Keratinocyte (primary cell): ENCODE results near the gene NOX4. TPM values are rescaled to one million over a fixed set of nuclear protein-coding genes. Genes with fewer than 3 reads are reported as not detected.

Source experiments
- DNase-seq: peaks from one replicate; pipeline ENCODE4 v3.0.0-alpha.2; 2011; ENCODE audit warnings: low read depth, missing footprints, low spot score
- FAIRE-seq: peaks from 2 replicates; lab custom pipeline; 2011; peaks lifted over from hg19 to GRCh38; lab: Jason Lieb, UNC
- H2AFZ ChIP-seq: 2 replicates; pipeline ENCODE4 v1.6.0; 2012; ENCODE audit warnings: low read length, control low read depth, inconsistent platforms; ENCODE audit not compliant: control insufficient read depth
- H3K27ac ChIP-seq: 2 replicates; pipeline ENCODE4 v1.5.1; 2011; ENCODE audit warnings: low read length; ENCODE audit not compliant: control insufficient read depth, insufficient read depth
- H3K27me3 ChIP-seq: 3 replicates; pipeline ENCODE4 v1.6.0; 2011; ENCODE audit warnings: low read length; ENCODE audit not compliant: control insufficient read depth, insufficient read depth; ENCODE audit errors: extremely low read depth
- H3K36me3 ChIP-seq, 2 experiments: 2 replicates in 1 of 2; 3 replicates in 1 of 2; pipeline ENCODE4 v1.5.1; 2011; ENCODE audit warnings: low read length in 2 of 2, mild to moderate bottlenecking in 1 of 2; ENCODE audit not compliant: control insufficient read depth in 2 of 2, insufficient read depth in 2 of 2; ENCODE audit errors: extremely low read depth in 1 of 2
- H3K4me1 ChIP-seq: 3 replicates; pipeline ENCODE4 v1.5.1; 2011; ENCODE audit warnings: low read length; ENCODE audit not compliant: control insufficient read depth, insufficient read depth; ENCODE audit errors: extremely low read depth
- H3K4me2 ChIP-seq: 3 replicates; pipeline ENCODE4 v1.6.0; 2011; ENCODE audit warnings: low read depth, low read length; ENCODE audit not compliant: control insufficient read depth, insufficient read depth; ENCODE audit errors: extremely low read depth
- H3K4me3 ChIP-seq, 3 experiments: fragments of 200-600 bp in 1 of 3; sonication (generic) in 1 of 3; 2 replicates in 2 of 3; 3 replicates in 1 of 3; pipeline ENCODE4 v1.5.1; 2011 to 2016; ENCODE audit warnings: low read length in 3 of 3, mild to moderate bottlenecking in 3 of 3, control low read depth in 2 of 3, inconsistent platforms in 1 of 3, low read depth in 1 of 3, mixed read lengths in 1 of 3, mixed run types in 1 of 3, moderate library complexity in 1 of 3; ENCODE audit not compliant: control insufficient read depth in 2 of 3, insufficient read depth in 2 of 3; ENCODE audit errors: extremely low read depth in 1 of 3
- H3K79me2 ChIP-seq: 2 replicates; pipeline ENCODE4 v1.6.0; 2012; ENCODE audit warnings: low read length; ENCODE audit not compliant: control insufficient read depth, insufficient read depth
- H3K9ac ChIP-seq: 3 replicates; pipeline ENCODE4 v1.6.0; 2011; ENCODE audit warnings: low read length; ENCODE audit not compliant: control insufficient read depth, insufficient read depth; ENCODE audit errors: extremely low read depth
- H3K9me1 ChIP-seq: 3 replicates; pipeline ENCODE4 v1.6.0; 2011; ENCODE audit warnings: low read length; ENCODE audit not compliant: control insufficient read depth, insufficient read depth; ENCODE audit errors: extremely low read depth
- H3K9me3 ChIP-seq: 2 replicates; pipeline ENCODE4 v1.5.1; 2012; ENCODE audit warnings: low read depth, low read length; ENCODE audit not compliant: control insufficient read depth
- H4K20me1 ChIP-seq: 3 replicates; pipeline ENCODE4 v1.6.0; 2011; ENCODE audit warnings: low read length; ENCODE audit not compliant: control insufficient read depth, insufficient read depth; ENCODE audit errors: extremely low read depth
- CTCF ChIP-seq, 3 experiments: IDR thresholded peaks in 1 of 3; conservative IDR thresholded peaks in 1 of 3; optimal IDR thresholded peaks in 1 of 3; 2 replicates in 2 of 3; 3 replicates in 1 of 3; pipeline versions ENCODE3 to v1.5.1; 2011; ENCODE audit warnings: low read length in 3 of 3, mild to moderate bottlenecking in 3 of 3, moderate library complexity in 2 of 3, control low read depth in 1 of 3, inconsistent platforms in 1 of 3; ENCODE audit not compliant: insufficient read depth in 2 of 3; ENCODE audit errors: extremely low read depth in 1 of 3
- EZH2 ChIP-seq: IDR thresholded peaks from one replicate; pipeline ENCODE4 v1.6.1; 2012; ENCODE audit warnings: inconsistent platforms, mild to moderate bottlenecking, low read length, moderate library complexity
- dilution Hi-C: fragments of 300-500 bp; cut with MboI; formaldehyde crosslinking; loops from one replicate; pipeline ENCODE4 v1.7.0; 2020; ENCODE audit warnings: low sequenced_read_pairs; ENCODE audit not compliant: extremely low pct_ligation_motif_present
- polyA plus RNA-seq, 5 experiments: library from polyadenylated mRNA; depleted of rRNA in 3 of 5; stranded (reverse) in 3 of 5; stranded (forward) in 1 of 5; unstranded in 1 of 5; fragments of >200 nt; gene quantifications; 1 replicate in 1 of 5; 2 replicates in 3 of 5; 3 replicates in 1 of 5; pipeline versions ENCODE4 v1.2.1 to v1.2.3, GENCODE V29; 2011 to 2012; ENCODE audit warnings: missing spikeins in 2 of 5, low read depth in 1 of 5, low replicate concordance in 1 of 5

The NOX4 gene
- polyA plus RNA-seq, 1 donor (not counting 4 experiments of a cell fraction or from before 2014, with no cell fraction given): not detected

GRCh38 chr11:89457190-89457589 is 34.0 kb downstream of the NOX4 start:
- no peak overlapping the region for H3K4me3 ChIP-seq
- H3K27me3 ChIP-seq: no peaks in the 10 kb centered on the region
- H3K9me1 ChIP-seq: no peaks in the 10 kb centered on the region
- no peak overlapping the region for H3K9ac ChIP-seq
- H3K9me3 ChIP-seq: no peaks in the 10 kb centered on the region
- H3K27ac ChIP-seq: no peak overlapping the region
- no peaks in the 10 kb centered on the region for H4K20me1 ChIP-seq
- H3K79me2 ChIP-seq: no peaks in the 10 kb centered on the region
- no peaks in the 10 kb centered on the region for H3K36me3 ChIP-seq
- FAIRE-seq (no peak), DNase-seq (no peak)
- TF ChIP-seq EZH2 (no peak), CTCF (optimal IDR thresholded peaks at IDR 0.05 in 1 of 3, IDR thresholded peaks at IDR 0.05 in 1 of 3, conservative IDR thresholded peaks at IDR 0.05 in 1 of 3; ENCODE audit: extremely low read depth in 1 of 3, insufficient read depth in 2 of 3, low read length in 3 of 3) (no peak)
- no peak overlapping the region for H2AFZ ChIP-seq
- H3K4me1 ChIP-seq: no peaks in the 10 kb centered on the region
- dilution Hi-C loops: no loop called here
- no peak overlapping the region for H3K4me2 ChIP-seq

GRCh38 chr11:89456681-89457080 is 34.5 kb downstream of the NOX4 start:
- Histone ChIP-seq H3K9me3 (no peaks in the 10 kb centered on the region), H3K9me1 (no peaks in the 10 kb centered on the region), H2AFZ (no peak overlapping the region), H4K20me1 (no peaks in the 10 kb centered on the region), H3K36me3 (no peaks in the 10 kb centered on the region), H3K79me2 (no peaks in the 10 kb centered on the region), H3K4me2 (no peak overlapping the region), H3K9ac (no peak overlapping the region), H3K4me3 (no peak overlapping the region), H3K27me3 (no peaks in the 10 kb centered on the region), H3K27ac (no peak overlapping the region), H3K4me1 (no peaks in the 10 kb centered on the region)
- dilution Hi-C loops: no loop called here
- DNase-seq (no peak), FAIRE-seq (no peak)
- no peak for TF ChIP-seq CTCF (optimal IDR thresholded peaks at IDR 0.05 in 1 of 3, IDR thresholded peaks at IDR 0.05 in 1 of 3, conservative IDR thresholded peaks at IDR 0.05 in 1 of 3; ENCODE audit: extremely low read depth in 1 of 3, insufficient read depth in 2 of 3, low read length in 3 of 3)
- no peak for TF ChIP-seq EZH2
